Central memory CD8-positive, alpha-beta T cell (primary cell): Measurements from ENCODE around the gene NFIC.
"Not testable (repeated sequence)": the region's sequence is repeated elsewhere in the genome, so short reads cannot be mapped to it uniquely, and the experiment has no call there.

ENCODE experiments used
- ATAC-seq: fragments of 150-1000 bp; cut with Tn5 transposase; replicated peaks from 2 replicates; pipeline ENCODE4 v1.10.0; 2022; ENCODE audit warnings: mild to moderate bottlenecking, moderate FRiP score, moderate number of reproducible peaks; ENCODE audit not compliant: poor library complexity, severe bottlenecking; ENCODE audit errors: extremely low read depth
- DNase-seq, 2 donors: peaks; one replicate each; pipeline ENCODE4 v3.0.0; 2021; ENCODE audit warnings: low spot score in 2 of 2
- H3K27ac Mint-ChIP-seq: one replicate; pipeline ENCODE4 v1.8.0; 2022; ENCODE audit warnings: low read depth, mild to moderate bottlenecking, moderate library complexity, mixed read lengths
- H3K27me3 Mint-ChIP-seq: one replicate; pipeline ENCODE4 v1.8.0; 2022; ENCODE audit warnings: mixed read lengths
- H3K36me3 Mint-ChIP-seq: one replicate; pipeline ENCODE4 v1.8.0; 2022; ENCODE audit warnings: mild to moderate bottlenecking, moderate library complexity, mixed read lengths; ENCODE audit not compliant: insufficient read depth
- H3K4me1 Mint-ChIP-seq: one replicate; pipeline ENCODE4 v1.8.0; 2022; ENCODE audit warnings: mixed read lengths
- H3K4me3 Mint-ChIP-seq: one replicate; pipeline ENCODE4 v1.8.0; 2022; ENCODE audit warnings: mild to moderate bottlenecking, moderate library complexity, mixed read lengths
- H3K9me3 Mint-ChIP-seq: one replicate; pipeline ENCODE4 v1.8.0; 2022; ENCODE audit warnings: mixed read lengths

NFIC gene

DNA sequence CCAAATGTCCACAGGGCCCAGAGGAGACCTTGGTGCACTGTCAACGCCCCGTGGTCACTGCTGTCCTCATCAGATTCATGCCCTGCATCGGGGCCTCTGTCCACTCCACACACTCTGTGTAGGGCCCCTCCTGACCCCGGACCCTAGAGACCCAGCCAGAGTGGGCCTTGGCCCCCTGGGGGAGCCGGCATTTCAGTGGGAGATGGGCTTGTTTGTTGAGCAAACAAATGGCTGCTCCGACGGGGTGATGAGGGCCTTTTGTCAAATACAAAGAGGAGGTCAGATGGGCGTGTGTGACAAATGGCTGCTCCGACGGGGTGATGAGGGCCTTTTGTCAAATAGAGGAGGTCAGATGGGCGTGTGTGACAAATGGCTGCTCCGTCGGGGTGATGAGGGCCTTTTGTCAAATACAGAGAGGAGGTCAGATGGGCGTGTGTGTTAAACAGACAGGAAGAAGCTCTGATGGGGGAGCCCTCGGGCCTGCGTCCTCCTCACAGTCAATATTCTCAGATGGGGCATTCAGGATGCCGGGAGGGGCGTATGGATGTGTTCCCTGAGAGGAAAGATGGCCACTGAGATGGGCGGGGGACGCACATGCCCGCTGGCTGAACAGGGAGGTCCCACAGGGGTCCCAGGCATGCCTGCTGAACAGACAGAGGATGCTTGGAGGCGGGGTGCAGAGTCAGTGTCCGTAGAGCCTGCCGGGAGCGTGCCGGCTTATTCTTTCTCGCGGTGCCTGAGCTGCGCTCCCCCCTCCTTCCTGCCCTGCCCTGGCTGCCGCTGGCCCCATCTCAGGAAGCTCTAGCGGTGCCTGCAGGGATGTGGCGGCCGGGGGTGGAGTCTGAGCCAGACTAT, 77.7 kb downstream of the NFIC start:
- no peaks in the 10 kb centered on the region for H3K9me3 Mint-ChIP-seq
- H3K4me3 Mint-ChIP-seq, result no peak overlapping the region
- H3K4me1 Mint-ChIP-seq, result peaks cover 8% of the 10 kb centered on the region
- H3K27me3 Mint-ChIP-seq, result no peaks in the 10 kb centered on the region
- ATAC-seq (no peak), DNase-seq (no peak)
- H3K27ac Mint-ChIP-seq, result peak overlapping the region; percentile 56
- H3K36me3 Mint-ChIP-seq, result peaks cover 2% of the 10 kb centered on the region

DNA sequence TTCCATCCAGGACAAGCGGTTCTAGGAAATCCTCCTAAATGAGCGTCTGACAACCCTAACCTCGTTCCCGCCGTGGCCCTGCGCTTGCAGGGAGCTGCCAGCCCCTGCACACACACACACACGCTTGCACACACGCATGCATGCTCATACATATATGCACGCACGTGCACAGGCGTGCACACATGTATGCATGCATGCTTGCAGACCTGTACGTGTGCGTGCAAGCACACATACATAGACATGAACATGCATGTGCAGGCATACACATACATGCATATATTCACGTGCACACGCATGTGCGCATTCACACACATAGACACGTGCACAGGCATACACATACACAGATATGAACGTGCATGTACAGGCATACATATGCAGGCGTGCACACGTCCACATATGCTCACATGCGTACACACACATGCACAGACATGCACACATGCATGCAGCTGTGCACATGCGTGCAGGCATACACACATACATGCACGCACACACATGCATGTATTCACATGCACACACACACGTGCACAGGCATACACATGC, 78.4 kb downstream of the NFIC start:
- no peak overlapping the region for H3K4me3 Mint-ChIP-seq
- no peak for ATAC-seq
- DNase-seq, result no peak
- H3K27ac Mint-ChIP-seq, result no peak overlapping the region
- H3K4me1 Mint-ChIP-seq, result peaks cover 8% of the 10 kb centered on the region
- H3K36me3 Mint-ChIP-seq, result peaks cover 3% of the 10 kb centered on the region
- no peaks in the 10 kb centered on the region for H3K9me3 Mint-ChIP-seq
- no peaks in the 10 kb centered on the region for H3K27me3 Mint-ChIP-seq

DNA sequence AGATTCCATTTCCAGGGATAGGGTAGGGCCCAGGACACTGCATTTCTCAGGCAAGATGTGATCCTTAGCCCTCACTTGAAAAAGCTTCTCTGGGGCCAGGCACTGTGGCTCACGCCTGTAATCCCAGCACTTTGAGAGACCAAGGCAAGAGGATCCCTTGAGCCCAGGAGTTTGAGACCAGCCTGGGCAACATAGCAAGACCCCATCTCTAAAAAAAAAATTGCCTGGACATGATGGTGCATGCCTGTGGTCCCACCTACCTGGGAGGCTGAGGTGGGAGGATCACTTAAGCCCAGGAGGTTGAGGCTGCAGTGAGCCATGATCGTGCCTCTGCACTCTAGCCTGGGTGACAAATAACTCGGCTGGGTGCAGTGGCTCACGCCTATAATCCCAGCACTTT, 80.3 kb downstream of the NFIC start:
- ATAC-seq, H3K9me3 Mint-ChIP-seq, H3K4me3 Mint-ChIP-seq, H3K27ac Mint-ChIP-seq, DNase-seq, H3K27me3 Mint-ChIP-seq, H3K4me1 Mint-ChIP-seq, H3K36me3 Mint-ChIP-seq: not testable (repeated sequence)

DNA sequence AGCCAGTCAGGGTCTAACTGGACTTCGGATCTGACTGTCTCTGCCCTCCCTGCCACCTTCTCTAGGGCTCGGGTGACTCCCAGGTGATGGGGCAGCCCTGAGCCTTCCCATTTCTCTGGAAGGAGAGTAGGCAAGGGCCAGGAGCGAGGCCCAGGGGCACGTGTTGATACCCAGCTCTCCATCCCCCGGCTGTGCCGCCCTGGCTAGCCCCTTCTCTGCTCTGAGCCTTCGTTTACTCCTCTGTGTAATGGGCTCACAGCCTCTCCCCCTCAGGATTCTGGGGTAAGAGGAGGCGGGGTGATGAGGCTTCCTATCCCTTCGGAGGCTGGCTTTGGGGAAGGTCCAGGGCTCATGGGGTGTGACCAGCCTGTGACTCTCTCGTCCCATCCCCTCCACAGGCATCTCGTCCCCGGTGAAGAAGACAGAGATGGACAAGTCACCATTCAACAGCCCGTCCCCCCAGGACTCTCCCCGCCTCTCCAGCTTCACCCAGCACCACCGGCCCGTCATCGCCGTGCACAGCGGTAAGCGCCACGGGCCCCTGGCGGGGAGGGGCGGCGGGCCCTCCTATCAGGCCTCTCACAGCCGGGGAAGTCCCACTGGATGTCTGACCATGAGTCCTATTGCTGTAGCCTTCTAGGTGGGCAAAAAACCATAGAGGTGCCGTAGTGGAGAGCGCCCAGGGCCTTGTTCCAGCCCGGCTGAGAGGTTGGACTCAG, 82.4 kb downstream of the NFIC start:
- H3K36me3 Mint-ChIP-seq, result peaks cover 6% of the 10 kb centered on the region
- no peak for ATAC-seq
- no peak overlapping the region for H3K27ac Mint-ChIP-seq

DNA sequence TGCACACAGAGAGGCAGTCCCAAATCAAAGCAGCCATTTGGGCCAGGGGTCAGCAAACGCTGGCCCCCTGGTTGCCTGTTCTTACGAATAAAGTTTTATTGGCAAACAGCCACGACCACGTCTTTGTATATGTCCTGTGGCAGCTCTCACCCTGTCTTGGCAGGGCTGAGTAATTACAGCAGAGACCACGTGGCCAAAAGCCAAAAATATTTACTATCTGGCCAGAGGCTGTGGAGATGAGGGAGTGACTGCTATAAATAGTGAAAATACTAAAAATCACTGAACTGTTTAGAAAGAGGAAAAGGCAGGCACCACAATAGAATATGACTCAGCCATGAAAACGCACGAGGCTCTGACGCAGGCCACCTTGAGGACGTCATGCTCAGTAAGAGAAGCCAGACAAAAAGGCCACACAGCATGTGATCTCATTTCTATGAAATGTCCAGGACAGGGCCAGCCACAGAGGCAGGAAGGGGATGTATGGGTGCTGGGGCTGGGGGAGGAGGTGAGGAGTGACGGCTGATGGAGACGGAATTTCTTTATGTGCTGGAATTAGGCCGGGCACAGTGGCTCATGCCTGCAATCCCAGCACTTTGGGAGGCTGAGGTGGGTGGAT, 84.5 kb downstream of the NFIC start:
- peaks cover 9% of the 10 kb centered on the region for H3K36me3 Mint-ChIP-seq
- H3K4me3 Mint-ChIP-seq, result no peak overlapping the region
- no peaks in the 10 kb centered on the region for H3K27me3 Mint-ChIP-seq
- H3K9me3 Mint-ChIP-seq, result no peaks in the 10 kb centered on the region
- H3K4me1 Mint-ChIP-seq, result no peaks in the 10 kb centered on the region
- H3K27ac Mint-ChIP-seq, result no peak overlapping the region
- no peak for DNase-seq
- no peak for ATAC-seq

More for the DNA sequence above, 82.4 kb downstream of the NFIC start:
- Mint-ChIP-seq H3K27me3 (no peaks in the 10 kb centered on the region), H3K9me3 (no peaks in the 10 kb centered on the region), H3K4me1 (peaks cover 3% of the 10 kb centered on the region), H3K4me3 (no peak overlapping the region)
- no peak for DNase-seq

DNA sequence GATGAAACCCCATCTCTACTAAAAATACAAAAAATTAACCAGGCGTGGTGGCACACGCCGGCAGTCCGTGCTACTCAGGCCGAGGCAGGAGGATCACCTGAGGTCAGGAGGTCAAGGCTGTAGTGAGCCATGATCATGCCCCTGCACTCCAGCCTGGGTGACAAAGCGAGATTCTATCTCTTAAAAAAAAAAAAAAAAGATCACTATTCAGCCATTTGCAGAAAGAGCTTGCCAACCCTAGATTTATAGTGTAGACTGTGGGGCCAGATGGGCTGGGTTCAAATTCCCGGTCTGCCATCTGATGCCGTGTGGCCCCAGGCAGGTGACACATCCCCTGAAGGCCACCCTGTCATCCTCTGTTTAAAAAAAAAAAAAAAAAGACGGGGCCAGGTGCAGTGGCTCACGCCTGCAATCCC, 85.1 kb downstream of the NFIC start:
- Mint-ChIP-seq H3K27me3 (no peaks in the 10 kb centered on the region), H3K9me3 (no peaks in the 10 kb centered on the region), H3K36me3 (peaks cover 9% of the 10 kb centered on the region), H3K27ac (no peak overlapping the region), H3K4me3 (no peak overlapping the region), H3K4me1 (no peaks in the 10 kb centered on the region)
- ATAC-seq (no peak), DNase-seq (no peak)

DNA sequence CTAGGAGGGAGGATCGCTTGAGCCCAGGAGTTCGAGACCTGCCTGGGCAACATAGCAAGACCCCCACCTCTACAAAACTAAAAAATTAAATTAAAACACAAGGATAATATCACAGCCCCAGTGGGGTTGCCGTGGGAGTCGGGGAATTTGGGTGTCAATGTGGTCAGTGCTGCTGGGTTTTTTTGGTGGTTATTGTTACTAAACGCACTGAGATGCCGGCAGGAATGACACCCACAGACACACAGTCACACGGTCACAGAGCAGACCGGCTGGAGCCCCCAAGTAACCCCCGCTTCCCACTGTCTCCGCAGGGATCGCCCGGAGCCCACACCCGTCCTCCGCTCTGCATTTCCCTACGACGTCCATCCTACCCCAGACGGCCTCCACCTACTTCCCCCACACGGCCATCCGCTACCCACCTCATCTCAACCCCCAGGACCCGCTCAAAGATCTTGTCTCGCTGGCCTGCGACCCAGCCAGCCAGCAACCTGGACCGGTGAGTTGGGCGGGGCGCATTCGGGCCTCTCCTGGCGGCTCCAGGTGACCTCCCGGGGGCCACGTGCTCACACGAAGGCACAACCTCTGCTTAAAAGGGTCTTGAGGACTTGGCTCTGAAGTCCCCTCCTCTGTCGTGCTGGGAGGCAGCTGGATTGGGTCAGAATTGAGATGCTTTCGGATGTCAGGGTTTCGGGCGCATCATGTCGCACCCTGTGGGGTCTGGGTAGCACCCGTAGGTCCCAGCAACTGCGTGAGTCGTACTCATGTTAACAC, 86.0 kb downstream of the NFIC start:
- Mint-ChIP-seq H3K9me3 (no peaks in the 10 kb centered on the region), H3K36me3 (peaks cover 9% of the 10 kb centered on the region), H3K27me3 (no peaks in the 10 kb centered on the region), H3K4me3 (no peak overlapping the region), H3K4me1 (no peaks in the 10 kb centered on the region), H3K27ac (no peak overlapping the region)
- no peak for ATAC-seq
- DNase-seq, result no peak

DNA sequence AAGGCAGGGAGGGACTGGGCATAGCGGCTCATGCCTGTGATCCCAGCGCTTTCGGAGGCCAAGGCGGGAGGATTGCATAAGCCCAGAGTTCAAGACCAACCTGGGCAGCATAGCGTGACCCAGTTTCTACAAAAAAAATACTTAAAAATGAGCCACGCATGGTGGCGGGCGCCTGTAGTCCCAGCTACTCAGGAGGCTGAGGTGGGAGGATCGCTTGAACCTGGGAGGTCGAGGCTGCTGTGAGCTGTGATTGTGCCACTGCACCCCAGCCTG, 86.5 kb downstream of the NFIC start:
- not testable (repeated sequence) for H3K4me1 Mint-ChIP-seq, ATAC-seq, H3K9me3 Mint-ChIP-seq, H3K36me3 Mint-ChIP-seq, H3K4me3 Mint-ChIP-seq, DNase-seq, H3K27me3 Mint-ChIP-seq, H3K27ac Mint-ChIP-seq

DNA sequence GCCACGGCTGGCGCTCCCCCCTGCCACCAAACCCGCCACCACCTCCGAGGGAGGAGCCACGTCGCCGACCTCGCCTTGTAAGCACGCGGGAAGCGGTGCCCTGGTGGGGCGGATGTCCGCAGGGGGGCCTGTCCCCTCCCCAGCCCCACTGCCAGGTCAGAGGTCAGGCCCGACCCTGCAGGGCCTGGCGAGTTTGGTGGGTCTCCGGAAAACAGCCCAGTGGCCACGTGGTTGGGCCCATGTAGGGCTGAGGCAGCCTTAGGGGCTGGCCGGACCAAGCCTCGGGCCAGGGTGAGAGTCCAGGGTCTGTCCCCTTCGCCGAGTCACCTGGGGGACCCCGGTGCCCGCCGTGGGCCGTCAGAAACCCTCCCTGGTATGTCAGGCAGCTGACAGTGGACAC, 87.5 kb downstream of the NFIC start:
- H3K9me3 Mint-ChIP-seq, result no peaks in the 10 kb centered on the region
- ATAC-seq, result no peak
- no peaks in the 10 kb centered on the region for H3K27me3 Mint-ChIP-seq
- peaks cover 11% of the 10 kb centered on the region for H3K36me3 Mint-ChIP-seq
- H3K4me3 Mint-ChIP-seq, result no peak overlapping the region
- H3K27ac Mint-ChIP-seq, result no peak overlapping the region
- no peaks in the 10 kb centered on the region for H3K4me1 Mint-ChIP-seq
- DNase-seq, result no peak

DNA sequence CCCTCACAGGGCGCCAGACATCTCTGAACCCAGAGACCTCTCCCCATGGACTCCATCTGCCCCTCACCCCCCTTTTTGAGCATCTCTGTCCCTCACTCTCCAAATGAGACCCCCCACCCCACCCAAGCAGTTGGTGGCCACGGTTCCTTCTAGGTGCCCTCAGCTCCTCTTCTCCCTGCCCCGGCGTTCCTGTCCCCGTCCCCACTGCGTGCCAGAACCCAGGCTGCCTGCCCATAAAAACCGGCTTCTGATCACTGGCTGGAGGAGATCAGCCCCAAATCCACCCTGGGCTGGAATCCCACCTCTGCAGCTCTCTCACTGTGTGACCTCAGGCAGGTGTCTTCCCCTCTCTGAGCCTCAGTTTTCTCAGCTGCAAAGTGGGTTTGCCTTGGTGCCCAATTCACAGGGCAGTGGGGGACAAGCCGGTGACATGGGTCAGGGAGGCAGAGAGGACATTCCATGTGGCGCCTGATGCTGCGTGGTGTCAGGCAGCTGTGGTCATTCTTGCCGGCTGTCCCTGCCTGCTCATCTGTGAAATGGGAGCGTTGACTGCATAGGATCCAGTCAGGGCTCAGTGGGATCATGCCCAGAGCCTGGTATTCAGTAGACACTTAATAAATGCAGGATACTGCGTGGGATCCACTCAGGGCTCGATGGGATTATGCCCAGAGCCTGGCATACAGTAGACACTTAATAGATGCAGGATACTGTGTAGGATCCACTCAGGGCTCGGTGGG, 88.4 kb downstream of the NFIC start:
- Mint-ChIP-seq H3K36me3 (peaks cover 10% of the 10 kb centered on the region), H3K27me3 (no peaks in the 10 kb centered on the region), H3K9me3 (no peaks in the 10 kb centered on the region), H3K27ac (no peak overlapping the region), H3K4me3 (no peak overlapping the region), H3K4me1 (no peaks in the 10 kb centered on the region)
- DNase-seq (no peak), ATAC-seq (no peak)

DNA sequence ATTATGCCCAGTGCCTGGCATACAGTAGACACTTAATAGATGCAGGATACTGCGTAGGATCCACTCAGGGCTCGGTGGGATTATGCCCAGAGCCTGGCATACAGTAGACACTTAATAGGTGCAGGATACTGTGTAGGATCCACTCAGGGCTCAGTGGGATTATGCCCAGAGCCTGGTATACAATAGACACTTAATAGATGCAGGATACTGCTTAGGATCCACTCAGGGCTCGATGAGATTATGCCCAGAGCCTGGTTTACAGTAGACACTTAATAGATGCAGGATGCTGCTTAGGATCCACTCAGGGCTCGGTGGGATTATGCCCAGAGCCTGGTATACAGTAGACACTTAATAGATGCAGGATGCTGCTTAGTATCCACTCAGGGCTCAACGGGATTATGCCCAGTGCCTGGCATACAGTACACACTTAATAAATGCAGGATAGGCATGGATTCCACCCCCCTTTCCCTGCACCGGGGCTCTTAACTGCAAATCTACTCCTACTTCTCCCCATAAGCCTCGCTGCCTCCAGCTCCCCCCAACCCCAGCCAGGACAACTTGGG, 89.1 kb downstream of the NFIC start:
- Mint-ChIP-seq H3K27ac (no peak overlapping the region), H3K4me3 (no peak overlapping the region), H3K36me3 (peaks cover 9% of the 10 kb centered on the region), H3K4me1 (no peaks in the 10 kb centered on the region), H3K27me3 (no peaks in the 10 kb centered on the region), H3K9me3 (no peaks in the 10 kb centered on the region)
- DNase-seq, result no peak
- ATAC-seq, result no peak
